Activated CD4-positive, alpha-beta T cell treated with anti-CD3 and anti-CD28 coated beads, Interleukin-2, amount 50 U/mL, for 1 hour (primary cell): ENCODE data around the gene PTPRN2.

Experiments used
- DNase-seq: peaks from one replicate; pipeline ENCODE4 v3.0.0-alpha.2; 2020

Gene PTPRN2

DNA sequence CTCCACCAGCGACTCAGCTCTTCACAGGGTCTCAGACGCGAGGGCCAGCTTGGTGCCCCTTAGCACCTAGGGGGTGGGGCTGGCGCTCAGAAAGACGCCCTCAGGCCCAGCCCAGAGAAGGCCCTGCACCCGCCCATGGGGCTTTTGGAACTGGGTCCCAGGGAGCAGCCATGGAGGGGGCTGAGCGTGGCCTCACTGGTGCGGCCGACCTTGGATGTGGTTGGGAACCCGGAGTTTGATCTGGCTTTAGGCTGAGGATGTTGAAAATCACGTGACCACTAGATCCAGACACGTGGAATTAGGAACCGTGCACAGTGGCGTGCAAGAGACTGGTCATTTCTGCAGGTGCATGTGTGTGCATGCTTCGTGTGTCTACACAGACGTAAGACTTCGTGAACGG lies 1065.4 kb downstream of the PTPRN2 start:
- no peak for DNase-seq

DNA sequence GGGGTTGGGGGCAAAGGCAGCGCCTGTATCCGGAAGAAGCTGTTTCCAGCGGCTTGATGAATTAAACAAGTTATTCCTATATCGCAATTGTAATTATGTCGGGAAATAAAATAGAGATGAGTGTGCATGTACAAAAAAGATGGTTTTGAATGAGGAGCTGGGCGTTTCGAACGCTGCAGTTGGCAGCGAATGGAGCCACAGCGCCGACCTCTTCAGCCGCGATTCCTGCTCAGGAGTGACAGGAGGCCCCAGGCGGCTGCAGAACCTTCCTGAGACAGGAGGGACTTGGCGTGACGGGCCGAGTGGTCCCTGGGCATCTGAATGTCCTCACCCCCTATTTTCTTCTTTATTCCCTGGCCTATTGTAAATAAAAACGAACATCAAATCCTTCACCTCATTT lies 1065.9 kb downstream of the PTPRN2 start:
- no peak for DNase-seq

DNA sequence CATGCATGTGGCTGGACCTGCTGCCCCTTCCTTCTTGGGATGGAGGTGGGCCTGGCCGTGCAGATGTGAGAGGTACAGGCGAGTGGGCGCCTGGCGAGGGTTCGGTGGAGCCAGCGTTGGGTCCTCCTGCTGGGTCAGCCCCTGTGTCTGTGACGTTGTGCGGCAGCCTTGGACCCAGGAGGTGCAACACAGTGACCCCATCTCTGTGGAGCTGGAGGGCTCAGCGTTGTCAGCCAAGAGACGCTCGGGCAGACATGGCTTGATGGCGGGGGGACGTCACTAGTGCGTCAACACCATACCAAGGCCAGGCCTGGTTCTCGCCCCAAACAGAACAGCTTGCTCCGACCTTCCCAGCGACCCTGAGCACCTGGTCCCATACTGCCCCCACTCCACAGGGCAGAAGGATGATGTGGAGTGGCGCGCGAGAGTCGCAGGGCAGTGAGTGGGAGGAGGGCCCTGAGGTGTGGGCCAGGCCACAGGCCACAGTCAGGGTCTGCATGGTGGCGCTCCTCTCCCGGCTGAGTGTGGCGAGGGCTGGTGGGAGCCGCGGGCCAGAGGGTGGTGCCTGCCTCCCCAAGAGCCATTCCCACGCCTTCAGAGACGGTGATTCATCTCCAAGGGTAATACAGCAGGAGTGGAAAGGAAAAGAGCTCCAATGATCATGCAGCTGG lies 1066.4 kb downstream of the PTPRN2 start:
- no peak for DNase-seq

DNA sequence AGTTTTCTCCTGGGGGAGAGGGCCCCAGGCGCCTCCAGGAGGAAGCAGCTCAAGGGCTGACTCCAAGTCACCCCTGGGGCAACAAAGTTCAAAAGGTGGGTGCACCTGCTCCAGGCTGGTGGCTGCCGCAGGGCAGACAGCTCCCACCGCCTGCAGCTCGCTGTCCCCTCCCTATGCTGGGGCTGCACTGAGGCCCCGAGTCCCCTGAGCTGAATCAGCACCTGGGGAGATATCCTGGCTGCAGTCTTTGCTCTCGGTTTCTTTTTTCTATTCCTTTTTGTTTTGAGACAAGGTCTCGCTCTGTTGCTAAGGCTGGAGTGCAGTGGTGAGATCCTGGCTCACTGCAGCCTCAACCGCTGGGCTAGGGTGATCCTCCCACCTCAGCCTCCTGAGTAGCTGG lies 1067.4 kb downstream of the PTPRN2 start:
- no peak for DNase-seq

DNA sequence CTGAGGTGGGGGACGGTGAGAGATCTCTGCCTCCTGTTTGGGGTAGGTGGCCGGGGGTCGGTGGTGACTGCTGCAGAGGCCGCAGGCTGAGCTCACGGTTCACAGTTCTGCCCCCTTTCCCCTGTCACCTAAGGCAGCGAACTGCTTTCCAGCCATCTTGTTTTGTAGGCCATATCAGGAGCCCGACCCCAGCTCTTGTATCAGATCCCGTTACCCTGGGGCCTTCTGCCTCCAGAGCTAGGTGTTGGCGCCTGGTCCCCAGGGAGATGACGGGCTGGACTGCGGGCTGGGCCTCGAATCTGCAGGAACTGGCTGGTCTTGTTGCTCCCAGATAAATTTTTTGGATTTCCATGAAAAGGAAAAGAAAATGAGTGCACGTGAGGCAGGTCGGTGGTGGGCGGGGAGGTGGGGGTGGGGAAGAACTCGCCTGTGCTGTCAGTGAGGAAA lies 1067.8 kb downstream of the PTPRN2 start:
- no peak for DNase-seq

DNA sequence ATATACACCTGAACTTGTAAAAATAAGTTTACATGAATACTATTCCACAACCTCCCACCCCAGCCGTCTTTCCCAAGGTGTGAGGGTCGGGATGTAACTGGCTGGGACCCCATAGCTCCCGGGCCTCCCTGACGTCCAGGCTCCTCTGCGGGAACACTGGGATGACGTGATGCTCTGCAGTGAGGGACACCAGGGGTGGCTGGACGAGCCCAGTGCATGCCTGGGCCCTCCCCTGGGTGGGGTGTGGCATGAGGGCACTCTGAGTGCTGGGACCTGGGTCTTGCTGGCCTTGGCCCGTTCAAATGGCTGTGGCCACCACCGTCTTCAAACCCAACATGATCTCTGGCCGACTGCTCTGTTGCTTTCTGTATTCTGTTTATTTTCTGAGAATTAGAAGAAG lies 1068.4 kb downstream of the PTPRN2 start:
- no peak for DNase-seq

DNA sequence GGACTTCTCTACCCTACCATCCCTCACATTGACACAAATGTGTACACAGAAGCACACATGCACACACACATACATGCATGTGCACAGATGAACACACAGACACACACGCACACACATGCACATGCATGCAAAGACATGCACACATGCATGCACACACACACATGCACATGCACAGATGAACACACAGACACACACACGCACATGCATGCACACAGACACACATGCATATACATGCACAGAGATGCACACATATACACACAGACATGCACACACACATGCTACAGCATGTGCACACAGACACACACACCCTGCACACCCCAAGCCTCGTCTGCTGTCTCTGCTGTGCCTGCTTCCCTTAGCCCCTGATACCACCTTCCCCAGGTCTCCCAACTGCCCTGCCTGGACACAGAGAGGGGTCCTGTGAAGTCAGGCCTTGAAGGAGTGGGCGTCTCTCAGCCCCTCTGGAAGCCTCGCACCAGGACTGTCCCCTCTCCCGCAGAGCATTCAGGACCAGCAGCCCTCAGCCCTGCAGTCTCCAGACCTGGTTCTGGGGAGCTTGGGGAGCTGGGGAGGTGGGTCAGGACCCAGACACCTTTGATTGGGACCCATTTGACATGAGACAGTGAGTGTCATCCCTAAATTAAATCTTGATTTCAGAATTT lies 1069.0 kb downstream of the PTPRN2 start:
- no peak for DNase-seq

DNA sequence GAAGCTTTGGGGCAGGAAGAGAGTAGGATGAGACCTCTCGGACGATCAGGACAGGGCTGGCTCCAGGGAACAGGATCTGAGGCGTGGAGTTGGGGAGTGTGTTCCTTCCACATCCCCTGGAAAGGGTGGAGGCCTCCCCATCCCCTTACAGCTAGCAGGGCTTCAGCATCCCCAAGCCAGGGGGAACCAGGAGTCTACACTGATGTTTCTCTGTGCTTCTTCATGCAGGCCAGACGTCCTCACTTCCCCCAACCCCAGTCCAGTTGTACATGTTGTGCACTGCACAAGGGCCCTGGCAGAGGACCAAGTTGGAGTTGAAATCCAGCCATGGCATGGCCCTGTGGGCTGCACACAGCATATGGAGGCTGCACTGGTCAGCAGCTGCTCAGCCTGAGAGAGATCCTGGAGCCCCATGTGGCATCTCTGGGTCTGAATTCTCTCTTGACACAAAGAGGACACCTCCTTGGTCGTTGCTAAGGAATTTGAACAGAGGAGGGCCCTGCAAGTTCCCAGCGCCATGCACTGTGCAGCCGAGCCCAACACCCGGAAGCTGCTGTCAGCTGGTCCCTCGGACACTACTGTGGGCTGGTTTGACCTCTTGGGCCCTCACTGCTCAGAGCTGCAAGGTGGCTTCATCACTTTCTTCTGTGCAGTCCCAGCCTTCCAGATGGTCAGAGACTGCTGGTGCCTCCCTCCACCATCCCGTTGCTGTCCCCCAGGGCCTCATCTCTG lies 1069.7 kb downstream of the PTPRN2 start:
- no peak for DNase-seq

DNA sequence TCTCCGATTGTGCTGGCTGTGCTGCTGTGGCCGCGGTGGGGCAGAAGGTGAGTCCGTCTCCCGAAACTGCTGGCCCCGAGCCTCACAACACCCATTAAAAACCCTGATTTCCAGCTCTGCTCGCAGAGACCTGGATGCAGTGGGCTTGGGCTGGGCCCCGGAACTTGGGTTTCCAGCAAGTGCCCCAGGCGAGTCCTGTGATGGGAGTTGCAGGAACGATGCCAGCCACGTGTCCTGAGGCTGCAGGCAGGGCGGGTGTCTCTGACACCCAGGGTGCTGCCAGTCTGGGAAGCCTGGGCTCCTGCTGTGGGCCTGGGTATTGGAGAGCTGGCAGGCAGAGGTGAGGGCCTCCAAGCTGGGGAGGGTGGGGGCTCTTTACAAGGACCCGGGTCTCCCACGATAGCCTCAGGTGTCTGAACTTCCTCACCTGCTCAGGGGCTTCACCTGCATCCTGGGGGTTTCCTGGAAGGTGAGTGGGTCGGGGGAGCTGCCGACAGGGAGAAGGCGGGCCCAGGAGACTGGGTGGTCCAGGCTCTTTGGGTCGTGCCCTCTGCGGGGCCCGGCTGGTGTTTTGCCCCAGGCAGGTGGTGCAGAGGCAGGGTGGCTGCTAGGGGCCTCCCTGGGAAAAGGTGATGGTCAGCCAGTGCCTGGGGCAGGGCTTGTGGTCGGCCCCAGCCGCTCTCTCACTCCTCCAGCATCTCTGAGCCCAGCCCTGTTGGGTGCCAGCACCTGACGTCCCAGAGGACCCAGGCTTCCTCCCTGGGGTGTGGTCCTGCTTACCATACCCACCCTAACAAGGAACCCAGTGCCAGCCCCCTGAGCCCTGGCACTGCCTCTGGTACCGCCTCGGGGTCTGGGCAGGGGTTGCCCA lies 1070.5 kb downstream of the PTPRN2 start:
- no peak for DNase-seq

DNA sequence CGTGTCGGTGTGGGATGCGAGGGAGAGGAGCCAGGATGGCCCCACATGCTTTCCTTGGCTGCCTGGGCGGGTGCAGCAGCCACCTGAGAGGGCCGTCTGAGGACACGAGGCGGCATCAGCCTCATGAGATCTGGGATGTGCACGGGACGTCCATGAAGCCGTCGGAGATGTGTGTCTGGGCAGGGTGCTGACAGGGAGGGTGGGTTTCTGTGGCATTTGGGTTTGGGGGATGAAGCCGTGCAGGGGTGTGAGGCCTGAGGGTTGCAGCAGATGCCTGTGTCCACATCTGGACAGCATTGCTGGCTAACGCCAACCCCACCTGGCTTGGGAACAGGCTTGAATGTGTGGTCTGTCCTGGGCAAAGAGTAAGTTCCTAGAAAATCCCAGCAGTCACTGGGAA lies 1071.3 kb downstream of the PTPRN2 start:
- no peak for DNase-seq

DNA sequence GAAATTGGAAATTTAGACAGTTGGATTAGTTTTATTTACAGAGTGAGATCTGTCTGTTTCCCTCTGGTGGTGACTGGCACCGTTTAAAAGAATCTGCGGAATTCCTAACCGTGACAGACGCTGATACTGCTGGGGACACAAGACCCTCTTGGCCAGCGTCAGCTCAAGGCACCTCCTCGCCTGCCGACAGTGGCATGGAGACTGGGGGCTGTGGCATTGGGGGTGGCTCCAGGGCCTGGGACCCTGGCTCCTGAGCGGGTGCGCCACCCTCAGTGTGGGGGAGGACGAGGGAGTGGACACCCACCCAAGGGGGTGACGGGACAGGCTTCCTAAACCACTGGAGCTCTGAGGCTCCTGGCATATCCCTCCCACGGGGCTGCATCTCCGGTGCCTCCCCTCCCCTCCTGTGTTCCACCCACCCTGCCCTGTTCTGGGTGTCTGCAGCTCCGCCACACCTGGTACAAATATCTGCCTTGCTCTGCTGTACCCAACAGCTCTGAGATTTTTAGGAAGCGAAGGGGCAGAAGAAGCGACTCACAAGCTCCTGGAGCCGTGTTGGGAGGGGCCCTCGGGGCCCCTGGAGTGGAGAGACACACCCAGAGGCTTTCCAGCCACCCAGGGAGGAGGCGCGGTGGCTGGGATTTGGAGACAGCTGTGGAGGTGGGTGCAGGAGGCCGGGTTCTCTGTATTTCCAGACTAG lies 1072.1 kb downstream of the PTPRN2 start:
- DNase-seq, result no peak

DNA sequence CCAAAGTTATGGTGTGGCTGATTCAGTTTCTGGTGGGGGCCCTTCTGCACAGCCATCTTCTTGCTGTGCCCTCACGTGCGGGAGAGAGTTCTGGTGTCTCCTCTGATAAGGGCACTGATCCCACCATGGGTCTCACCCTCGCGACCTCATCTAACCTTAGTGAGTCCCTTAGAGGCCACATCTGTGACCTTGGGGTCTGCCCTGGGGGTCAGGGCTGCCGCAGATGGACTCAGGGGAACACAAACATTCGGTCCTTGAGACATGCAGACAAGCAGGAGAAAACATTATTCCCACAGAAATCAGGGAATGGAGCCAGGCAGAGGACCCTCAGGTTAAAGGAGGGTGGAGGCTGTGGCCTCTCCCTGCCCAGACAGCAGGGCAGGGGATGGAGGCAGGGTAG lies 1072.9 kb downstream of the PTPRN2 start:
- no peak for DNase-seq

DNA sequence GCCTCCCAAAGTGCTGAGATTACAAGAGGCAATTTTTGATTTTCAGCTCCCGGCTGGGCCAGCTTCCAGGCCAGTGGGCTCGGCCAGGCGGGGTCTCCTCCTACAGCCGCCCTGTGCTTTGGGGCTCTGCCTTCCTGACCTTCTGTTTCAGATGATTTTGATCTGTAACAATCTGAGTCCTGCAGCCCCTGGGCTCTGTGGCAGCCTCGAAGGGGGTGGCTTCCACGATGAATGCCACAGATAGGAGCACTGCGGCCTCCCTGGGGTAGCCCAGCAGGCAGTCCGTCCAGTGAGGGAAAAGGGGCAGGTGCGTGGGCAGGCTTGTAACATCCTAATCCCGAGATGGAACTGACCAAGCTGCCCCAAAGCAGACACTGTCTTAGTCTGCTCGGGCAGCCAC lies 1073.3 kb downstream of the PTPRN2 start:
- no peak for DNase-seq

DNA sequence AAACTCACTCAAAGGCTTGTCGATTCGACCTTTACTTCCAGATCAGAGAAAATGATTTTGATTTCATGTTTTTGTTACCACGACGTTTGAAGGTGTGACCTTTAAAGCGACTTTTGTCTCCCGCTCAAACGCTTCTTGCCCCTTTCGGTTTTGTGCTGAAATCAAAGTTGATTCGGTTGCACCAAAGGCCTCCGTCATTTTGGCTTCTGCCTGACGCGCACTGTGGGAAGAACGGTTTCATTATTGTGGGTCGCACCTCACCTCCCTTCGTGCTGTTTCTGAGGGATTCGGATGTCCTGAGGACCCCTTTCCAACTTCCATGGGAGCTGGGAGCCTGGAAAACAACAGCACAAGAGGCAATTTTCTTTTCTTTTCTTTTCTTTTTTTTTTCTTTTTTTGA lies 1073.9 kb downstream of the PTPRN2 start:
- no peak for DNase-seq

DNA sequence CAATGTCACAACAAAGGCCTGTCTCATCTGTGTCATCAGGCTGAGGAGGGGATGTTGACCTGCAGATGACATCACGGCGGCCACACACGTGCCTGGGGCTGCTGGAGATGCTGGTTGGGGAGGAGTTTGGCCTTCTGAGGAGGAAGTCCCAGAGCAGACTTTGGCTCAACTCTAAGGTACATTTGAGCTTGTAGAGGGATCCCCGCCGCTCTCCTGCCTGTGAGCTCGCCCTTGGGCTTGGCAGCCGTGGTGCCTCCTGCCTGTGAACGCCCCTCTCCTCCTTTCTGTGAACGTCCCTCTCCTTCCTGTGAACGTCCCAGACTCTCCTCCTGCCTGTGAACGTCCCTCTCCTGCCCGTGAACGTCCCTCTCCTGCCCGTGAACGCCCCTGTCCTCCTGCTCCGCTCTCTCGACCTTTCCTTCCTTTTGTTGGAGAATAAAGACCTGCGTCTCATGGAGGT lies 1074.4 kb downstream of the PTPRN2 start:
- DNase-seq, result no peak

DNA sequence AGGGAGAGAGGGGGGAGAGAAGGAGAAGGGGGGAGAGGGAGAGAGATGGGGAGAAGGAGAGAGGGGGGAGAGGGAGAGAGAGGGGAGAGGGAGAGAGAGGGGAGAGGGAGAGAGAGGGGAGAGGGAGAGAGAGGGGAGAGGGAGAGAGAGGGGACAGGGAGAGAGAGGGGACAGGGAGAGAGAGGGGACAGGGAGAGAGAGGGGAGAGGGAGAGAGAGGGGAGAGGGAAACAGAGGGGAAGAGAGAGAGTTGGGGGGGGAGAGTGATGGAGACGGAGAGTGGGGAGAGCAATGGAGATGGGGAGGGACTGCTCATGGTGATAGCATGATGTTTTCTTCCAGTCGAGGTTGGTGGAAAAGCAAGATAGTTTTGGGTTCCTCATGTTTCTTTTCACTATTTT lies 1078.4 kb downstream of the PTPRN2 start:
- no peak for DNase-seq

DNA sequence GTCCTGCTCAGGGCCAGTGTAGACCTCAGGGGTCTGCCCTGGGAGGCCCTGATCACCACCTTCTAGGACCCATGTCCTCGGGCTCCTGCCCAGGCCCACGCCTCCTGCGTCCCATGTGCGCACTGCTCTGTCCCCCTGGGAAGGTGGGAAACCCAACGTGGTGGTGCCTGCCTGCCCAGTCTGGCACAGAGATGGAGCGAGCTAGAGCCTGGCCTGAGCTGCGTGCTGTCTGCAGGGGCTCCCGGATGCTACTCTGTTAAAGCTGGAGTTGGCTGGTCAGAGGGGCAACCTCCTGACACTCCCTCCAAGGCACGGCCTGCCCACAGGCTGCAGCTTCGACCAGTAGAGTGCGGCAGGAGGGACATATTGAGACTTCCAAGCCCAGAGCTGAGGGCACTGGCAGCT lies 1079.1 kb downstream of the PTPRN2 start:
- no peak for DNase-seq

DNA sequence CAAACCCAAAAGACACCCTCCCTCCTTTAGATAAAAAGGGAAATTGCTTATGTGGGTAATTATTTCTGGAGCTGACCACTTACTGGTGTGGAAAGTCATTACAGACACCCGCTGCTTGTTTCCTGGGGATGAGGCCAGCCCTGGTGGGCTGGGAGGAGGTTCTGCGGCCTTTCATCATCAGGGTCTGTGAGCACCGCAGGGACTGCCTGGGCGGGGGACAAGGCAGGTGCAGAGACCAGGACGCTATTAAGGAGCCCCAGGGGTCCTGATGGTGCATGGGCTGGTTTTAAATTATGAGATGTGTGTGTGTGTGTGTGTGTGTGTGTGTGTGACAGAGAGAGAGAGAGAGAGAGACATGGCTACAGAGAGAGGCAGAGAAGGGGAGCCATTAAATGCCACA lies 1079.6 kb downstream of the PTPRN2 start:
- no peak for DNase-seq

DNA sequence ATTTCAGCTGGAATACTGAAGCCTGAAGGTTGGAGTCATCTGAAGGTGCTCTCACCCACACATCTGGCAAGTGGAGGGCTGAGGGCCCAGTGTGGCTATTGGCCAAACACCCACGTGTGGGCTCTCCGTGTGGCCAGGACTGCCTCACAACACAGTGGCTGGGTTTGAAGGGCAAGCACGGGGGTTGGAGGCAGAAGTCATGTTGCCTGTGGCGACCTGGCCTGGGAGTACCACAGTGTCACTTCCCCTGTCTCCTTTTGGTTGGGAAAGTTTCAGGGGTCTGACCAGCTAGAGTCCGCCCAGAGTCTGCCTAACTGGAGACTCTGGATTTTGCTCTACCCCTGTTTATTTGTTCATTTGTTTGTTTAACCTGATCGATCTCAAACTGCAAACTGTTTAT lies 1081.4 kb downstream of the PTPRN2 start:
- no peak for DNase-seq

DNA sequence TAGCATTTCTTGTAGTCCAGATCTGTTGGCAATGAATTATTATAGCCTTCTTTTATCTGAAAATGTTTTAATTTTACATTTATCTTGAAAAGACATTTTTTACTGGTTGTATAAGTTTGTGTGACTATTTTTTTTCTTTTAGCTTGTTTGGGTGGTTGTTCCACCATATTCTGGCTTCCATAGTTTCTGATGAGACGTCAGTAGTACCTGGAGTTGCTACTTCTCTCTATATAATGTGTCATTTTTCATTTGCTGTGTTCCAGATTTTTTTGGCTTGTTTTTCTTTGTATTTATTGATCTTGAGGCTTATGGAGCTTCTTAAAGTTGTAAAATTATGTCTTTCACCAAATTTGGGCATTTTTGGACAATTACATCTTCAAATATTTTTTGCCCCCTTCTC lies 1082.0 kb downstream of the PTPRN2 start:
- no peak for DNase-seq

DNA sequence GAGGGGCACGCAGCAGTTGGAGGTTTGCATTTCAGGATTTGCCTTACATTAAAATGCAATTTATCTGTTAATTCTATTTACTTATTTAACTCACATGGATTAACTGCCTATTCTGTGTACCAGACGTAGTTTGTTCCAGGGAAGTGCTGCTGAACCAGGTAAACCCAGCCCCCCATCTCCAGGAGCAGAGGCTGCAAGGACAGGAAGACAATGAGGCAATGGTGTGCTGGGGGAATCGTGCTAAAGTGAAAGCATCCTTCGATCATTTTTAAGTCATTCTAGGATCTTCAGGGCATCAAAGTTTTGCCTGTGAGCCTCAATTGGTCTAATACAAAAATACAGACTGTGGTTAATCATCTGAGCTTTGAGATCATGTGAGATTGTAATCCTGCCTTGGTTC lies 1084.4 kb downstream of the PTPRN2 start:
- DNase-seq, result no peak

DNA sequence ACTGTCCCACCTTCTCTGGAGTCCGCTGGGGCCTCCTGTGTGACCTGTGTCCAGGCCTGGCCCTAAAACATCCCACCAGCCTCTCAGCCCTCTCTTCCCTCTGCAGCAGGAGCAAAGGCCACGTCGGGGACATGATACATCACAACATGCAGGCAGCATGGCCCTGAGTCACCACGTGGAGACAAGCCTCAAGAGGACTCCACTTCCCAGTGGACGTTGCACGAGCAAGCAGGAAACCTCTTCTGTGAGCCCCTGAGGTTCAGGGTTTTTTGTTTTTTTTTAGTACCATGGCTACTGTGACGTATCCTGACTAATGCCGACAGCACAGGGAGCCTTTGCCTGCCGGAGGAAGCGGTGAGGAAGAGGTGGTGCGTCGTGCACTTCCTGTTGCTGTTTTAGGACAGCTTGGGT lies 1084.9 kb downstream of the PTPRN2 start:
- peak; percentile 66 for DNase-seq

DNA sequence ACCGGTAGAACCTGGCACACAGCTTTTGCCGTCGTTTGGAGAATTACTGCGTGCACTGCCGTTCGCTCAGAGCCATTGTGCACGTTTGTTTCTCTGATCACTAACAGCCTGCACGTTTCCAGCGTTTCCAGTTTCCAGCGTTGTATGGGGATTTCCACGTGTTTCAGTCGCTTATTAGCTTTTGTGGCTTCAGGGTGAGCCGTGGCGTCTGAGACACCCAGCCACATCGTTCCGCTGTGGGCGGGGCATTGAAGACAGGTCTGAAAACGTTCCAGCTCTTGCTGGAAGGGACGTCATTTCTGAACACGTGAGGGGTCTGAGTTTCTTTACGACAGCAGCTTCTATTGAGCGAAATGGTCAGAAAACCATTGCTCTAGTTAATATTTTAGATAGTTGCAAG lies 1086.0 kb downstream of the PTPRN2 start:
- peak; percentile 43 for DNase-seq
